ENCODE data around the gene NPTXR.

Gene NPTXR

DNA sequence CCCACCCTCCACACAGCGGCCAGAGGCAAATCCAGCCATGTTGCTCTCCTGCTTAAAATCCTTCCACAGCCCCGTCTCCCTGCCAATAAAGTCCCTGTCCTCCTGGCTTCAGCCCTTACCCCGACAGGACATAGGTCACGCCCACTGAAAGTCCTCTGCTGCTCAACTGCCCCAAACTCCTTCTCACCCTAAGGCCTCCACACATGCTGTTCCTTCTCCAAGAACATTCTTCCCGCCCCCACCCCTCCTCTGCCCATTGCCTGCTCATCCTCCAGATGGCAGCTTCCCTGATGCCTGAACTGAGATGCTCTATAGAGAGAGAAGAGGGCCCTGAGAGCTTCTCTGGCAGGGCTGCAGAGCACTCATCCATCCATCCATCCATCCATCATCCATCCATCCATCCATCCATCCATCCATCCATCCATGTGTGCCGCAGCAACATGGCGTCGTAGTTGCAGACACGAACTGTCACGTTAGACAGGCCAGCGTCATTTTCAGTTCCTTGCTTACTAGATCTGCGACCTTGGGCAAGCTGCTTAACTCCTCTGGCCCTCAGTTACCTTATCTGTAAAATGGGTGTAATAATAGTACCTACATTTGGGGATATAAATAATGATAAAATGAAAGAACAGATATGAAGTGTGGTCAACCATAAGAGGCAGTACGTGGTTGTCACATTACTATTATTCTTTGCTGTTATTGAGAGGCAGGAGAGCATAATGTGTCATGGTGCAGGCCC is 9.4 kb downstream of the NPTXR start:
- H3K23ac ChIP-seq (ENCODE audit: low read length): no peak overlapping the region
- H3K36me3 ChIP-seq (ENCODE audit: control insufficient read depth, insufficient read depth, low read length): no peaks in the 10 kb centered on the region
- no peak overlapping the region for H2BK15ac ChIP-seq (replicated peaks; ENCODE audit: low read depth)
- no peak overlapping the region for H3K4ac ChIP-seq (ENCODE audit: low read depth, low read length)
- no peak overlapping the region for H3K18ac ChIP-seq (ENCODE audit: low read length)
- no peak overlapping the region for H3K56ac ChIP-seq (ENCODE audit: low read length)
- H3K9ac ChIP-seq (ENCODE audit: low read length): no peak overlapping the region
- no peak overlapping the region for H2BK5ac ChIP-seq (ENCODE audit: low read length)
- H3K27me3 ChIP-seq (ENCODE audit: insufficient read depth, low read length, poor library complexity): no peaks in the 10 kb centered on the region
- no peak overlapping the region for H2AK5ac ChIP-seq (ENCODE audit: low read length)
- H3K79me2 ChIP-seq (ENCODE audit: control insufficient read depth, insufficient read depth, low read length): no peaks in the 10 kb centered on the region
- no peak overlapping the region for H3K4me2 ChIP-seq (ENCODE audit: low read length)
- no peak overlapping the region for H3K4me3 ChIP-seq (ENCODE audit: low read length)
- H4K8ac ChIP-seq (ENCODE audit: low read depth, low read length): no peak overlapping the region
- H2BK120ac ChIP-seq (ENCODE audit: low read depth, low read length): no peak overlapping the region
- no peak for DNase-seq
- H3K27ac ChIP-seq (ENCODE audit: low read depth, low read length): no peak overlapping the region
- H3K79me1 ChIP-seq (ENCODE audit: low read length): no peaks in the 10 kb centered on the region
- no peak overlapping the region for H4K5ac ChIP-seq (ENCODE audit: low read length)
- no CpG with 5 or more reads among the region's 13 CpGs for WGBS (ENCODE audit: extremely low coverage, insufficient coverage, low lambda C conversion rate)
- H3K4me1 ChIP-seq (ENCODE audit: control insufficient read depth, low read depth, low read length): no peaks in the 10 kb centered on the region

DNA sequence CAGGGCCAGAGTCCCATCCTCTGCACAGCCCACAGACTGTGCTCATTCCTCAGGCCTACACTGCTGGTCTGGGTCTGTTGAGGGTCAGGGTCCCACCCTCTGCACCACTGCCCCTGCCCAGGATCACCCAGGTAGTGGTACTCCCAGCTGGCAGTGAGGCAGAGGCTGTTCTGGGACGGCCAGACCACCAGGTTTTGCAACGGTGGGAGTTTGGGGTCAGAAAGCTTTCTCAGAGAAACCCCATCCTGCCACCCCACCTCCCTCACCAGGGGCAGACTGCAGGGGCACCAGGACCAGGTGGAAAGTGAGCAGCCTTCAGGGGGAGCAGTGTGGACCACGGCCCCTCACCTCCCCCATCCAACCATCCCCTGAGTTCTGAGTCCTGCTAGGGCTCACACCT is 10.8 kb downstream of the NPTXR start:
- no CpG with 5 or more reads among the region's 3 CpGs for WGBS (ENCODE audit: extremely low coverage, insufficient coverage, low lambda C conversion rate)
- Histone ChIP-seq H3K79me2 (ENCODE audit: control insufficient read depth, insufficient read depth, low read length) (no peaks in the 10 kb centered on the region), H3K79me1 (ENCODE audit: low read length) (no peaks in the 10 kb centered on the region), H3K4me3 (ENCODE audit: low read length) (no peak overlapping the region), H3K23ac (ENCODE audit: low read length) (no peak overlapping the region), H4K8ac (ENCODE audit: low read depth, low read length) (no peak overlapping the region), H2AK5ac (ENCODE audit: low read length) (no peak overlapping the region), H2BK5ac (ENCODE audit: low read length) (no peak overlapping the region), H3K56ac (ENCODE audit: low read length) (no peak overlapping the region), H3K4me2 (ENCODE audit: low read length) (no peak overlapping the region), H3K27ac (ENCODE audit: low read depth, low read length) (no peak overlapping the region), H3K27me3 (ENCODE audit: insufficient read depth, low read length, poor library complexity) (no peaks in the 10 kb centered on the region), H2BK15ac (replicated peaks; ENCODE audit: low read depth) (no peak overlapping the region), H3K4me1 (ENCODE audit: control insufficient read depth, low read depth, low read length) (no peaks in the 10 kb centered on the region), H3K18ac (ENCODE audit: low read length) (no peak overlapping the region), H4K5ac (ENCODE audit: low read length) (no peak overlapping the region), H3K9ac (ENCODE audit: low read length) (no peak overlapping the region), H2BK120ac (ENCODE audit: low read depth, low read length) (no peak overlapping the region), H3K36me3 (ENCODE audit: control insufficient read depth, insufficient read depth, low read length) (no peaks in the 10 kb centered on the region), H3K4ac (ENCODE audit: low read depth, low read length) (no peak overlapping the region)
- DNase-seq: no peak

GRCh38 chr22:38832005-38832978 is 11.5 kb downstream of the NPTXR start:
- H3K79me1 ChIP-seq (ENCODE audit: low read length): no peaks in the 10 kb centered on the region
- no peak overlapping the region for H2BK120ac ChIP-seq (ENCODE audit: low read depth, low read length)
- H3K9ac ChIP-seq (ENCODE audit: low read length): no peak overlapping the region
- H2AK5ac ChIP-seq (ENCODE audit: low read length): no peak overlapping the region
- H2BK5ac ChIP-seq (ENCODE audit: low read length): no peak overlapping the region
- H3K27me3 ChIP-seq (ENCODE audit: insufficient read depth, low read length, poor library complexity): no peaks in the 10 kb centered on the region
- no peak overlapping the region for H3K4me2 ChIP-seq (ENCODE audit: low read length)
- no peak overlapping the region for H3K4ac ChIP-seq (ENCODE audit: low read depth, low read length)
- no peak overlapping the region for H3K4me3 ChIP-seq (ENCODE audit: low read length)
- WGBS (ENCODE audit: extremely low coverage, insufficient coverage, low lambda C conversion rate): no CpG with 5 or more reads among the region's 30 CpGs
- H3K4me1 ChIP-seq (ENCODE audit: control insufficient read depth, low read depth, low read length): no peaks in the 10 kb centered on the region
- H2BK15ac ChIP-seq (replicated peaks; ENCODE audit: low read depth): no peak overlapping the region
- no peak overlapping the region for H3K23ac ChIP-seq (ENCODE audit: low read length)
- H3K27ac ChIP-seq (ENCODE audit: low read depth, low read length): no peak overlapping the region
- no peak for DNase-seq
- no peak overlapping the region for H4K8ac ChIP-seq (ENCODE audit: low read depth, low read length)
- H4K5ac ChIP-seq (ENCODE audit: low read length): no peak overlapping the region
- H3K18ac ChIP-seq (ENCODE audit: low read length): no peak overlapping the region
- H3K56ac ChIP-seq (ENCODE audit: low read length): no peak overlapping the region
- H3K36me3 ChIP-seq (ENCODE audit: control insufficient read depth, insufficient read depth, low read length): no peaks in the 10 kb centered on the region
- H3K79me2 ChIP-seq (ENCODE audit: control insufficient read depth, insufficient read depth, low read length): no peaks in the 10 kb centered on the region

DNA sequence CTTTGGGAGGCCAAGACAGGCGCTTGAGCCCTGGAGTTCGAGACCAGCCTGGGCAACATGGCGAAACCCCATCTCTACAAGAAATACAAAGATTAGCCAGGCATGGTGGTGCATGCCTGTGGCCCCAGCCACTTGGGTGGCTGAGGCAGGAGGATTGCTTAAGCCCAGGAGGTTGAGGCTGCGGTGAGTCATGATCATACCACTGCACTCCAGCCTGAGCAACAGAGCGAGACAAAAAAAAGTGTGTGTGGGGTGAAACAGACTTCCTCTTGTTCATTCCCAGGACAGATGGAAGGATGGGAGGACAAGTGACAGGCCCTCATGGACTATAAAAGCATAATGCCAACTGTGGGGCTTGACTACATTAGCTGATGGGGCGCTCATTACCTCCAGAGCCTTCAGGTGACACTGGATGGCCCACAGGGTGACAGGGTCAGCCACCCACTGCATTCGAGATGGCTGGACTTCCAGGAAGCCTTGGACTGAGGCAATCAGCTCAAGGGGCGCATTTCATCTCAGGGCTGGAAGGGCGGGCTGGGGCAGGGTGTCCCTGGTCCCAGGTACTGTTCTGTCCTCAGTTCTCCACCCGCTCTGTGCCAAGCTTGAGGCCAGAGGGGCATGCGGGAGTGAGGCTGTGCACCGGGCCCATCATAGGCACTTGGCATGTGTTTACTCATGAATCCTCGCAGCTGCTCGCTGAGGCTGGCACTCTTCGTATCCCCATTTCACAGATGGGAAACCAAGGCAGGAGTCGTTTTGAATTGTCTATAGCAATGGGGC is 12.5 kb downstream of the NPTXR start:
- H3K23ac ChIP-seq (ENCODE audit: low read length): no peak overlapping the region
- no peak overlapping the region for H3K56ac ChIP-seq (ENCODE audit: low read length)
- H3K4me3 ChIP-seq (ENCODE audit: low read length): no peak overlapping the region
- no peak overlapping the region for H3K18ac ChIP-seq (ENCODE audit: low read length)
- no peaks in the 10 kb centered on the region for H3K79me1 ChIP-seq (ENCODE audit: low read length)
- no peak overlapping the region for H2BK120ac ChIP-seq (ENCODE audit: low read depth, low read length)
- H3K36me3 ChIP-seq (ENCODE audit: control insufficient read depth, insufficient read depth, low read length): no peaks in the 10 kb centered on the region
- no peak overlapping the region for H3K27ac ChIP-seq (ENCODE audit: low read depth, low read length)
- H3K27me3 ChIP-seq (ENCODE audit: insufficient read depth, low read length, poor library complexity): no peaks in the 10 kb centered on the region
- no peak overlapping the region for H2AK5ac ChIP-seq (ENCODE audit: low read length)
- no peaks in the 10 kb centered on the region for H3K4me1 ChIP-seq (ENCODE audit: control insufficient read depth, low read depth, low read length)
- no peak overlapping the region for H4K5ac ChIP-seq (ENCODE audit: low read length)
- H4K8ac ChIP-seq (ENCODE audit: low read depth, low read length): no peak overlapping the region
- no peaks in the 10 kb centered on the region for H3K79me2 ChIP-seq (ENCODE audit: control insufficient read depth, insufficient read depth, low read length)
- no peak for DNase-seq
- no peak overlapping the region for H2BK5ac ChIP-seq (ENCODE audit: low read length)
- no peak overlapping the region for H3K9ac ChIP-seq (ENCODE audit: low read length)
- no CpG with 5 or more reads among the region's 16 CpGs for WGBS (ENCODE audit: extremely low coverage, insufficient coverage, low lambda C conversion rate)
- no peak overlapping the region for H3K4me2 ChIP-seq (ENCODE audit: low read length)
- no peak overlapping the region for H2BK15ac ChIP-seq (replicated peaks; ENCODE audit: low read depth)
- H3K4ac ChIP-seq (ENCODE audit: low read depth, low read length): no peak overlapping the region

GRCh38 chr22:38830845-38831108 is 13.1 kb downstream of the NPTXR start:
- H3K23ac ChIP-seq (ENCODE audit: low read length): no peak overlapping the region
- no peak overlapping the region for H3K18ac ChIP-seq (ENCODE audit: low read length)
- no peaks in the 10 kb centered on the region for H3K79me1 ChIP-seq (ENCODE audit: low read length)
- H2BK120ac ChIP-seq (ENCODE audit: low read depth, low read length): no peak overlapping the region
- no peak overlapping the region for H3K4ac ChIP-seq (ENCODE audit: low read depth, low read length)
- no peak overlapping the region for H4K8ac ChIP-seq (ENCODE audit: low read depth, low read length)
- H2BK5ac ChIP-seq (ENCODE audit: low read length): no peak overlapping the region
- H3K4me2 ChIP-seq (ENCODE audit: low read length): no peak overlapping the region
- H3K27ac ChIP-seq (ENCODE audit: low read depth, low read length): no peak overlapping the region
- no peak overlapping the region for H2AK5ac ChIP-seq (ENCODE audit: low read length)
- H3K4me3 ChIP-seq (ENCODE audit: low read length): no peak overlapping the region
- H3K4me1 ChIP-seq (ENCODE audit: control insufficient read depth, low read depth, low read length): no peaks in the 10 kb centered on the region
- no peak overlapping the region for H3K56ac ChIP-seq (ENCODE audit: low read length)
- H3K36me3 ChIP-seq (ENCODE audit: control insufficient read depth, insufficient read depth, low read length): no peaks in the 10 kb centered on the region
- DNase-seq: no peak
- no peaks in the 10 kb centered on the region for H3K27me3 ChIP-seq (ENCODE audit: insufficient read depth, low read length, poor library complexity)
- no peak overlapping the region for H2BK15ac ChIP-seq (replicated peaks; ENCODE audit: low read depth)
- H3K9ac ChIP-seq (ENCODE audit: low read length): no peak overlapping the region
- H4K5ac ChIP-seq (ENCODE audit: low read length): no peak overlapping the region
- no peaks in the 10 kb centered on the region for H3K79me2 ChIP-seq (ENCODE audit: control insufficient read depth, insufficient read depth, low read length)
- WGBS (ENCODE audit: extremely low coverage, insufficient coverage, low lambda C conversion rate): no CpG with 5 or more reads among the region's 7 CpGs
